ENCODE results near the gene AHDC1.

AHDC1 gene

DNA sequence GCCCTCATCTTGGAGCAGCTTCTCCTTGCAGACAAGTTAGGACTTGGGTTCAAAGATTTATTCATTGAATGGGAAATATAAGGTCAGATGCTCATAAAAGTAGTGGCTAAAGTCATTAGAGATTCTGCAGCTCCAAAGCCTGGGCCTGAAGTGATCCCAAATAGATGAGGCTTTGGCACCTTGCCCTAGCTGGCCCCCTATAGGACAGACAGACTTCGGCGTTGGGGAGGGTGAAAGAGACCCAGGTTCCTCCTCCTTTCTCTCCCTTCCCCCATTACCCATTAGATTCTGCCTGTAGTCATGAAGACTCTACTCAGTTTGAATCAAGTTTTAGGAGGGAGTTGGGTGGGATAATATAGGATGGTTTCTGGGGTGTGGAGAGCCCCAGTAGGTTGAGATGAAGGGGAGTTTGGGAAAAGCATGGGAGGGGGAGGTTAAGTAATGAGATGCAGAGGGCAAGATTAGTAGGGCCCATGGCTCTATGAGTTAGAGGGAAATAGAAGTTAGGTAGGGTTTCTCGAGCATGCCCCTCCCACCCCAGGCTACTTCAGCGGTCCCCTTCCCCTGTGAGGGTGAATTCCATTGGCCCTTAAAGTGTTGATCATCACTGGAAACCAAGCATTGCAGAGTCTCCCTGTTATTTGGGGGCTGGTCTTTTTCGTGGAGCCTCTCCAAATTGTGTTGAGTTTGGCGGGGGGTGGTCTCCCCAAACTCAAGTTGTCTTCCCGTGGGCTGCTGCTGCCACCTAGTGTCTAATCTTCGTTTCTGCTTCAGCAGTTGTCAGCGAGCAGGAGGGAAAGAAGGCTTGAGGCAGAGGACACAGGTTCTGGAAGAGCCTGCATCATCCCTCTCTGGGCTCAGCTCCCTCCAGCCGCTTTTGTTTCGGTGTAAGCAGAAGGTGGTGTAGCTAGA, 2.1 kb upstream of the AHDC1 start:
- no peaks in the 10 kb centered on the region for H3K9me2 ChIP-seq (replicated peaks; ENCODE audit: insufficient read depth, low read length)
- H3K27ac ChIP-seq (ENCODE audit: low read length): no peak overlapping the region
- H3K27me3 ChIP-seq (replicated peaks; ENCODE audit: insufficient read depth, low read length): 0 out of 2 replicates have a peak, but pooled peaks cover 7% of the 10 kb centered on the region
- H3K9me3 ChIP-seq (replicated peaks; ENCODE audit: insufficient read depth, low read length): no peaks in the 10 kb centered on the region
- peak; percentile 48 for DNase-seq
- no peaks in the 10 kb centered on the region for H4K20me1 ChIP-seq (ENCODE audit: insufficient read depth, low read length)
- H3K4me2 ChIP-seq (ENCODE audit: low read depth, low read length): no peak overlapping the region
- no peak overlapping the region for H3K9ac ChIP-seq (ENCODE audit: low read length)
- H3F3A ChIP-seq (ENCODE audit: insufficient read depth, low read length): no peaks in the 10 kb centered on the region
- TF ChIP-seq EZH2phosphoT487 (IDR thresholded peaks at IDR 0.05; ENCODE audit: low read length): no peak
- TF ChIP-seq EZH2 (optimal IDR thresholded peaks at IDR 0.05; ENCODE audit: low read depth, low read length): no peak
- TF ChIP-seq, protein P1, sequence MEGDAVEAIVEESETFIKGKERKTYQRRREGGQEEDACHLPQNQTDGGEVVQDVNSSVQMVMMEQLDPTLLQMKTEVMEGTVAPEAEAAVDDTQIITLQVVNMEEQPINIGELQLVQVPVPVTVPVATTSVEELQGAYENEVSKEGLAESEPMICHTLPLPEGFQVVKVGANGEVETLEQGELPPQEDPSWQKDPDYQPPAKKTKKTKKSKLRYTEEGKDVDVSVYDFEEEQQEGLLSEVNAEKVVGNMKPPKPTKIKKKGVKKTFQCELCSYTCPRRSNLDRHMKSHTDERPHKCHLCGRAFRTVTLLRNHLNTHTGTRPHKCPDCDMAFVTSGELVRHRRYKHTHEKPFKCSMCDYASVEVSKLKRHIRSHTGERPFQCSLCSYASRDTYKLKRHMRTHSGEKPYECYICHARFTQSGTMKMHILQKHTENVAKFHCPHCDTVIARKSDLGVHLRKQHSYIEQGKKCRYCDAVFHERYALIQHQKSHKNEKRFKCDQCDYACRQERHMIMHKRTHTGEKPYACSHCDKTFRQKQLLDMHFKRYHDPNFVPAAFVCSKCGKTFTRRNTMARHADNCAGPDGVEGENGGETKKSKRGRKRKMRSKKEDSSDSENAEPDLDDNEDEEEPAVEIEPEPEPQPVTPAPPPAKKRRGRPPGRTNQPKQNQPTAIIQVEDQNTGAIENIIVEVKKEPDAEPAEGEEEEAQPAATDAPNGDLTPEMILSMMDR (IDR thresholded peaks at IDR 0.05; ENCODE audit: low read length): peak; percentile 90
- H3K4me3 ChIP-seq (ENCODE audit: low read length): no peak overlapping the region
- H2AFZ ChIP-seq (ENCODE audit: low read length): no peak overlapping the region
- H3K36me3 ChIP-seq (replicated peaks; ENCODE audit: insufficient read depth, low read length): no peaks in the 10 kb centered on the region
- H3K79me2 ChIP-seq (ENCODE audit: low read length): no peaks in the 10 kb centered on the region
- H3K4me1 ChIP-seq (ENCODE audit: low read length): no peaks in the 10 kb centered on the region

DNA sequence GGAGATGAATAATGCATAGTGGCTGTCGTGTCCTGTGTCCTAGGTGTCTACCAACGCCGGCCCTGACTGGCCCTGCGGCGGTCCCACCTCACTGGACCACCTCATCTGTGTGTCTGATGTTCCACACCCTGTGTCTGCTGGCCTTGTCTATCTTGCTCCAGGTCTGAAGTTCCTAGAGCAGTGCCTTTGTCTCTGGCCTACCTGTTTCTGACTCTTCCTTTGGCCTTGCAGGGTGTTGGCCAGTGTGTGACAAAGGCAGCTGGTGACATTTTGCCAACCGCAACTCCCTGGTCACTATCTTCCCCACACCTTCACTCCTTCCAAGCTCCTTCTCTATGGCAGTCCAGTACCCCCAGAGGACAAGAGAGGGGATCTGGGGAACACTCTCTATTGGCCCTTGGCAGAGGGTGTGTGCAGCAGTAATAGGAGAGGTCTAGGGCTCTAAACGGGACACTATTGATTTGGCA, 1.4 kb upstream of the AHDC1 start:
- Histone ChIP-seq H3K27me3 (replicated peaks; ENCODE audit: insufficient read depth, low read length) (0 out of 2 replicates have a peak, but pooled peaks cover 7% of the 10 kb centered on the region), H4K20me1 (ENCODE audit: insufficient read depth, low read length) (no peaks in the 10 kb centered on the region), H3K9ac (ENCODE audit: low read length) (no peak overlapping the region), H3K36me3 (replicated peaks; ENCODE audit: insufficient read depth, low read length) (no peaks in the 10 kb centered on the region), H3K4me2 (ENCODE audit: low read depth, low read length) (no peak overlapping the region), H2AFZ (ENCODE audit: low read length) (no peak overlapping the region), H3K4me3 (ENCODE audit: low read length) (no peak overlapping the region), H3K4me1 (ENCODE audit: low read length) (no peaks in the 10 kb centered on the region), H3F3A (ENCODE audit: insufficient read depth, low read length) (no peaks in the 10 kb centered on the region), H3K27ac (ENCODE audit: low read length) (no peak overlapping the region), H3K79me2 (ENCODE audit: low read length) (no peaks in the 10 kb centered on the region), H3K9me2 (replicated peaks; ENCODE audit: insufficient read depth, low read length) (no peaks in the 10 kb centered on the region), H3K9me3 (replicated peaks; ENCODE audit: insufficient read depth, low read length) (no peaks in the 10 kb centered on the region)
- no peak for DNase-seq
- TF ChIP-seq, protein P1 (IDR thresholded peaks at IDR 0.05; ENCODE audit: low read length): no peak
- TF ChIP-seq EZH2 (optimal IDR thresholded peaks at IDR 0.05; ENCODE audit: low read depth, low read length) (no peak), EZH2phosphoT487 (IDR thresholded peaks at IDR 0.05; ENCODE audit: low read length) (no peak)

DNA sequence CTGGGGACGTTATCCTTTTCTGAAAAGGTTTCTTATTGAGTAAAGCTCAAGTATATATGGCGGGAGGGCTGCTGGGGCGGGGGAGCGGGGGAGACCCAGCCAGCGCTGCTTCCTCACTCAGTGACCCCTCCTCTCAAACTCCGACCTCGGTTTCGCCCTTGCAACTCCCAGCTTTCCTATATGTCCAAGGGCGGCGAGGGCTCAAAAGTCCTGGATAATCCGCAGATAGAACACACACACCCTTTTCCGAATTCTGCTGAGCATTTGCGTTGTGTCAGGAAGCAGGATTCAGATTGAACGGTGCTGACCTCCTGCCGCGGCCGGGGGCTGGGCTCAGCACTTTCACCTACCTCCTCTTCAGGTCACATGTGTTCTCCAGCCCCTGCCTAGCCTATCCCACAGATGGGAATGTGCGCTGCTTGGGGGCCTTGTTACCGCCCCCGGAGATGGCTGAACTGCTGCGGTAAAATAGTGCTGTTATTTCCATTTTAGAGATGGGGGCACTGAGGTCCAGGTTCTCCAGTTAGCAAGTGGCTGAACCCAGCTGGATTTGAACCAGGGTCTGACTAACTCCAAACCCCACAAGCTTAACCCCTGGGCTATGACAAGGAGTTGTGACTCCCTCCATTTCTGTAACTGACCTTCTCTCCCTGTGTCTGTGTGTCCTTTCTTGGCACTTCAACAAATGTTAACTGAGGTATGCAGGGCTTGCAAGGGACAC, 795 bp upstream of the AHDC1 start:
- Histone ChIP-seq H3K27me3 (replicated peaks; ENCODE audit: insufficient read depth, low read length) (0 out of 2 replicates have a peak, but pooled peaks cover 4% of the 10 kb centered on the region), H3K4me3 (ENCODE audit: low read length) (0 out of 2 replicates have a peak overlapping the region, but pooled peaks have one; percentile 43), H3K4me2 (ENCODE audit: low read depth, low read length) (peak overlapping the region; percentile 41; the same call in 1 of the 2 replicates), H3K27ac (ENCODE audit: low read length) (no peak overlapping the region), H3K79me2 (ENCODE audit: low read length) (no peaks in the 10 kb centered on the region), H4K20me1 (ENCODE audit: insufficient read depth, low read length) (no peaks in the 10 kb centered on the region), H3K4me1 (ENCODE audit: low read length) (no peaks in the 10 kb centered on the region), H3K9ac (ENCODE audit: low read length) (no peak overlapping the region), H3K9me3 (replicated peaks; ENCODE audit: insufficient read depth, low read length) (no peaks in the 10 kb centered on the region), H3F3A (ENCODE audit: insufficient read depth, low read length) (no peaks in the 10 kb centered on the region), H3K9me2 (replicated peaks; ENCODE audit: insufficient read depth, low read length) (no peaks in the 10 kb centered on the region), H2AFZ (ENCODE audit: low read length) (no peak overlapping the region; the same call in 1 of the 2 replicates), H3K36me3 (replicated peaks; ENCODE audit: insufficient read depth, low read length) (no peaks in the 10 kb centered on the region)
- TF ChIP-seq EZH2 (optimal IDR thresholded peaks at IDR 0.05; ENCODE audit: low read depth, low read length): no peak
- TF ChIP-seq, protein P1 (IDR thresholded peaks at IDR 0.05; ENCODE audit: low read length): no peak
- no peak for TF ChIP-seq EZH2phosphoT487 (IDR thresholded peaks at IDR 0.05; ENCODE audit: low read length)
- DNase-seq: no peak

Measured in MM.1S (cell line).